Naive B cell (primary cell): ENCODE data around the gene MAST3. TPM values are rescaled to one million over a fixed set of nuclear protein-coding genes. Genes with fewer than 3 reads are reported as not detected.

Experiments
- ATAC-seq, 2 donors: fragments of 150-1000 bp; cut with Tn5 transposase; 2 replicates each; pipeline ENCODE4 v1.10.0; 2021; ENCODE audit warnings: low read depth in 2 of 2, mild to moderate bottlenecking in 2 of 2, moderate library complexity in 2 of 2
- DNase-seq: peaks from one replicate; pipeline ENCODE4 v3.0.0; 2022
- H3K27ac Mint-ChIP-seq, 6 donors: one replicate each; pipeline ENCODE4 v1.8.0; 2020 to 2022; ENCODE audit warnings: mild to moderate bottlenecking in 6 of 6, mixed read lengths in 6 of 6, moderate library complexity in 5 of 6, inconsistent platforms in 2 of 6
- H3K27me3 Mint-ChIP-seq, 3 donors: one replicate each; pipeline ENCODE4 v1.8.0; 2021 to 2022; ENCODE audit warnings: mixed read lengths in 3 of 3, mild to moderate bottlenecking in 1 of 3
- H3K36me3 Mint-ChIP-seq, 2 donors: one replicate each; pipeline ENCODE4 v1.8.0; 2020 to 2022; ENCODE audit warnings: mixed read lengths in 2 of 2, inconsistent platforms in 1 of 2, mild to moderate bottlenecking in 1 of 2
- H3K4me1 Mint-ChIP-seq, 3 donors: one replicate each; pipeline ENCODE4 v1.8.0; 2020 to 2022; ENCODE audit warnings: mixed read lengths in 3 of 3, inconsistent platforms in 1 of 3, mild to moderate bottlenecking in 1 of 3, moderate library complexity in 1 of 3
- H3K4me3 Mint-ChIP-seq, 8 donors: one replicate each; pipeline ENCODE4 v1.8.0; 2020 to 2022; ENCODE audit warnings: mild to moderate bottlenecking in 8 of 8, mixed read lengths in 8 of 8, moderate library complexity in 8 of 8, inconsistent platforms in 2 of 8
- H3K9me3 Mint-ChIP-seq, 7 donors: one replicate each; pipeline ENCODE4 v1.8.0; 2020 to 2022; ENCODE audit warnings: mixed read lengths in 7 of 7, mild to moderate bottlenecking in 5 of 7, inconsistent platforms in 2 of 7, moderate library complexity in 1 of 7
- polyA plus RNA-seq, 6 donors: library from polyadenylated mRNA; unstranded; fragments of 300-500 nt; fragmentation: Illumina TruSeq; gene quantifications; one replicate each; pipeline ENCODE4 v1.2.3, GENCODE V29; 2021; ENCODE audit warnings: low read depth in 6 of 6

Gene MAST3
- polyA plus RNA-seq, 6 donors from 2014 or later = 9.3 to 20.6 (median 13.3) TPM

GRCh38 chr19:18137657-18138339, 40.2 kb downstream of the MAST3 start:
- no peak overlapping the region for H3K27ac Mint-ChIP-seq
- H3K36me3 Mint-ChIP-seq = peaks cover 5 to 39% of the 10 kb centered on the region in 2 donors
- no peak overlapping the region for H3K4me3 Mint-ChIP-seq
- no peaks in the 10 kb centered on the region for H3K27me3 Mint-ChIP-seq
- H3K4me1 Mint-ChIP-seq = peaks cover 0 to 4% (median 0%) of the 10 kb centered on the region in 3 donors
- DNase-seq = no peak
- no peak for ATAC-seq
- H3K9me3 Mint-ChIP-seq = peaks cover 0 to 3% (median 0%) of the 10 kb centered on the region in 7 donors

GRCh38 chr19:18140473-18140872, 42.9 kb downstream of the MAST3 start:
- no peak for DNase-seq
- H3K4me1 Mint-ChIP-seq = peaks cover 0 to 4% (median 0%) of the 10 kb centered on the region in 3 donors
- H3K9me3 Mint-ChIP-seq = peaks cover 0 to 3% (median 0%) of the 10 kb centered on the region in 7 donors
- H3K36me3 Mint-ChIP-seq = peaks cover 5 to 44% of the 10 kb centered on the region in 2 donors
- H3K27me3 Mint-ChIP-seq = no peaks in the 10 kb centered on the region
- H3K4me3 Mint-ChIP-seq = no peak overlapping the region
- no peak overlapping the region for H3K27ac Mint-ChIP-seq
- no peak for ATAC-seq

GRCh38 chr19:18141031-18141430, 43.5 kb downstream of the MAST3 start:
- Mint-ChIP-seq H3K27me3 (no peaks in the 10 kb centered on the region), H3K9me3 (peaks cover 0 to 3% (median 0%) of the 10 kb centered on the region in 7 donors), H3K4me3 (no peak overlapping the region), H3K4me1 (peaks cover 0 to 4% (median 0%) of the 10 kb centered on the region in 3 donors), H3K36me3 (peaks cover 5 to 41% of the 10 kb centered on the region in 2 donors), H3K27ac (no peak overlapping the region)
- no peak for ATAC-seq
- no peak for DNase-seq

GRCh38 chr19:18143902-18144301, 46.3 kb downstream of the MAST3 start:
- peaks cover 5 to 46% of the 10 kb centered on the region in 2 donors for H3K36me3 Mint-ChIP-seq
- H3K27me3 Mint-ChIP-seq = no peaks in the 10 kb centered on the region
- no peak for DNase-seq
- peaks cover 0 to 3% (median 0%) of the 10 kb centered on the region in 7 donors for H3K9me3 Mint-ChIP-seq
- no peak overlapping the region for H3K4me3 Mint-ChIP-seq
- peaks cover 0 to 10% (median 5%) of the 10 kb centered on the region in 3 donors for H3K4me1 Mint-ChIP-seq
- H3K27ac Mint-ChIP-seq = peak overlapping the region in 1 of 6 donors; percentile 83
- ATAC-seq = no peak

- ATAC-seq (no peak), DNase-seq (no peak)
- Mint-ChIP-seq H3K27ac (peak overlapping the region in 1 of 6 donors; percentile 83), H3K27me3 (no peaks in the 10 kb centered on the region), H3K9me3 (peaks cover 0 to 3% (median 0%) of the 10 kb centered on the region in 7 donors), H3K4me1 (peaks cover 0 to 10% (median 6%) of the 10 kb centered on the region in 3 donors), H3K4me3 (no peak overlapping the region), H3K36me3 (peaks cover 5 to 42% of the 10 kb centered on the region in 2 donors)
Measured at GRCh38 chr19:18144361-18144760, 46.8 kb downstream of the MAST3 start.

- DNase-seq (no peak), ATAC-seq (no peak)
- Mint-ChIP-seq H3K36me3 (peaks cover 5 to 42% of the 10 kb centered on the region in 2 donors), H3K9me3 (peaks cover 0 to 3% (median 0%) of the 10 kb centered on the region in 7 donors), H3K4me3 (peak overlapping the region in 1 of 8 donors; percentile 57), H3K27ac (no peak overlapping the region), H3K27me3 (no peaks in the 10 kb centered on the region), H3K4me1 (peaks cover 0 to 10% (median 6%) of the 10 kb centered on the region in 3 donors)
Measured at GRCh38 chr19:18144906-18145305, 47.3 kb downstream of the MAST3 start.

GRCh38 chr19:18145391-18145999, 47.9 kb downstream of the MAST3 start:
- H3K4me1 Mint-ChIP-seq = peaks cover 0 to 6% (median 6%) of the 10 kb centered on the region in 3 donors

GRCh38 chr19:18147396-18147795, 49.8 kb downstream of the MAST3 start:
- no peaks in the 10 kb centered on the region for H3K9me3 Mint-ChIP-seq
- no peaks in the 10 kb centered on the region for H3K27me3 Mint-ChIP-seq
- no peak for ATAC-seq
- H3K4me1 Mint-ChIP-seq = peaks cover 4 to 21% (median 13%) of the 10 kb centered on the region in 3 donors
- peak overlapping the region in 2 of 6 donors; percentile 43 to 54 for H3K27ac Mint-ChIP-seq
- no peak overlapping the region for H3K4me3 Mint-ChIP-seq
- no peak for DNase-seq
- H3K36me3 Mint-ChIP-seq = peaks cover 0 to 27% of the 10 kb centered on the region in 2 donors

More at GRCh38 chr19:18145391-18145999, 47.9 kb downstream of the MAST3 start:
- H3K27ac Mint-ChIP-seq = no peak overlapping the region
- DNase-seq = no peak
- no peak for ATAC-seq
- peaks cover 1 to 36% of the 10 kb centered on the region in 2 donors for H3K36me3 Mint-ChIP-seq
- no peaks in the 10 kb centered on the region for H3K27me3 Mint-ChIP-seq
- peak overlapping the region in 1 of 8 donors; percentile 57 for H3K4me3 Mint-ChIP-seq
- peaks cover 0 to 2% (median 0%) of the 10 kb centered on the region in 7 donors for H3K9me3 Mint-ChIP-seq

- H3K36me3 Mint-ChIP-seq = peaks cover 0 to 19% of the 10 kb centered on the region in 2 donors
- no peaks in the 10 kb centered on the region for H3K9me3 Mint-ChIP-seq
- peaks cover 15 to 30% (median 22%) of the 10 kb centered on the region in 3 donors for H3K4me1 Mint-ChIP-seq
- peak overlapping the region in 1 of 8 donors; percentile 9 for H3K4me3 Mint-ChIP-seq
- no peaks in the 10 kb centered on the region for H3K27me3 Mint-ChIP-seq
- no peak for ATAC-seq
- no peak for DNase-seq
- no peak overlapping the region for H3K27ac Mint-ChIP-seq
Measured at GRCh38 chr19:18149596-18149975, 52.0 kb downstream of the MAST3 start.

GRCh38 chr19:18150776-18151624, 53.4 kb downstream of the MAST3 start:
- peak overlapping the region; percentile 14 to 91 (median 84) for H3K4me3 Mint-ChIP-seq
- H3K9me3 Mint-ChIP-seq = no peaks in the 10 kb centered on the region
- peaks cover 0 to 10% of the 10 kb centered on the region in 2 donors for H3K36me3 Mint-ChIP-seq
- DNase-seq (no peak), ATAC-seq (no peak)
- H3K4me1 Mint-ChIP-seq = peaks cover 24 to 34% (median 25%) of the 10 kb centered on the region in 3 donors
- peak overlapping the region in 5 of 6 donors; percentile 57 to 99 (median 86) for H3K27ac Mint-ChIP-seq
- no peaks in the 10 kb centered on the region for H3K27me3 Mint-ChIP-seq

GRCh38 chr19:18152442-18152816, 54.9 kb downstream of the MAST3 start:
- Mint-ChIP-seq H3K36me3 (no peaks in the 10 kb centered on the region), H3K27ac (peak overlapping the region; percentile 85 to 99 (median 96)), H3K27me3 (no peaks in the 10 kb centered on the region), H3K9me3 (no peaks in the 10 kb centered on the region), H3K4me1 (peaks cover 24 to 37% (median 24%) of the 10 kb centered on the region in 3 donors), H3K4me3 (peak overlapping the region; percentile 80 to 92 (median 89))
- ATAC-seq (peak; percentile 75 to 76), DNase-seq (peak; percentile 99)

- peaks cover 24 to 37% (median 24%) of the 10 kb centered on the region in 3 donors for H3K4me1 Mint-ChIP-seq
- no peaks in the 10 kb centered on the region for H3K27me3 Mint-ChIP-seq
- peak within 1 kb of the TSS; percentile 85 to 99 (median 96) for H3K27ac Mint-ChIP-seq
- DNase-seq (peak; percentile 97), ATAC-seq (peak; percentile 71 to 73)
- peak within 1 kb of the TSS; percentile 80 to 92 (median 90) for H3K4me3 Mint-ChIP-seq
- no peaks in the 10 kb centered on the region for H3K9me3 Mint-ChIP-seq
- H3K36me3 Mint-ChIP-seq = no peaks in the 10 kb centered on the region
Measured at GRCh38 chr19:18152817-18153555, 55.4 kb downstream of the MAST3 start, which contains the start of gene PIK3R2. TSS of gene PIK3R2 (plus strand) at chr19:18153163. CDS start at chr19:18155880, 2,717 bp downstream.
